GM12878 (cell line): ENCODE results near the gene PDIA3. TPM values are rescaled to one million over a fixed set of nuclear protein-coding genes. Genes with fewer than 3 reads are reported as not detected.
"Not testable (repeated sequence)": the region's sequence is repeated elsewhere in the genome, so short reads cannot be mapped to it uniquely, and the experiment has no call there.

Source experiments
- ATAC-seq: fragments of 200-7000 bp; cut with Tn5 transposase; 3 replicates; pipeline ENCODE4 v1.9.1; 2020; ENCODE audit warnings: mild to moderate bottlenecking, moderate library complexity
- BruUV-seq: library from RNA; stranded (reverse); fragments of 400-500 nt; replicated peaks from 2 replicates; lab custom pipeline; 2021; lab: Mats Ljungman, UMichigan
- CTCF ChIA-PET: fragments of 300-600 bp; sonication (Branson Sonifier 250); formaldehyde crosslinking; extraction: SDS; loops from one replicate; lab custom pipeline; 2021; ENCODE audit warnings: inconsistent platforms; lab: Yijun Ruan, JAX
- POLR2A ChIA-PET: fragments of 350-600 bp; formaldehyde crosslinking; extraction: SDS; loops from one replicate; lab custom pipeline; 2021; ENCODE audit warnings: inconsistent platforms; lab: Charles Lee
- RAD21 ChIA-PET: fragments of 300-600 bp; sonication (Branson Sonifier 250); formaldehyde crosslinking; loops from one replicate; lab custom pipeline; 2023; ENCODE audit warnings: antibody characterized with exemption; ENCODE audit not compliant: unreplicated experiment; lab: Charles Lee
- SMC1A ChIA-PET: fragments of 300-600 bp; sonication (Branson Sonifier 250); formaldehyde crosslinking; loops from one replicate; lab custom pipeline; 2023; ENCODE audit not compliant: unreplicated experiment, uncharacterized antibody; lab: Charles Lee
- DNase-seq: peaks from one replicate; pipeline ENCODE4 v3.0.0-alpha.2; 2011; ENCODE audit warnings: low read depth, low spot score
- FAIRE-seq: peaks from 3 replicates; lab custom pipeline; 2011; peaks lifted over from hg19 to GRCh38; lab: Jason Lieb, UNC
- H2AFZ ChIP-seq: 2 replicates; pipeline ENCODE4 v1.6.0; 2011; ENCODE audit warnings: low read depth, low read length, control low read depth; ENCODE audit not compliant: control insufficient read depth
- H3K27ac ChIP-seq: 2 replicates; pipeline ENCODE4 v1.5.1; 2011; ENCODE audit warnings: control low read depth; ENCODE audit not compliant: control insufficient read depth, insufficient read depth
- H3K27me3 ChIP-seq, 2 experiments: replicated peaks in 1 of 2; 2 replicates each; pipeline versions ENCODE4 v1.6.0 to v1.6.1; 2011; ENCODE audit warnings: low read length in 1 of 2; ENCODE audit not compliant: control insufficient read depth in 2 of 2, insufficient read depth in 2 of 2
- H3K36me3 ChIP-seq, 2 experiments: 2 replicates each; pipeline ENCODE4 v1.5.1; 2011; ENCODE audit warnings: low read length in 1 of 2; ENCODE audit not compliant: control insufficient read depth in 2 of 2, insufficient read depth in 2 of 2
- H3K4me1 ChIP-seq: 2 replicates; pipeline ENCODE4 v1.6.1; 2011; ENCODE audit warnings: mild to moderate bottlenecking, low read length, moderate library complexity, mixed read lengths; ENCODE audit not compliant: control insufficient read depth, insufficient read depth
- H3K4me2 ChIP-seq: 2 replicates; pipeline ENCODE4 v1.6.0; 2011; ENCODE audit warnings: control low read depth; ENCODE audit not compliant: control insufficient read depth, insufficient read depth
- H3K4me3 ChIP-seq: fragments of 200-600 bp; sonication (generic); 2 replicates; pipeline ENCODE4 v1.5.1; 2016
- H3K79me2 ChIP-seq: 2 replicates; pipeline ENCODE4 v1.6.0; 2011; ENCODE audit warnings: low read length; ENCODE audit not compliant: control insufficient read depth, insufficient read depth
- H3K9ac ChIP-seq: 2 replicates; pipeline ENCODE4 v1.8.0; 2011; ENCODE audit warnings: low read length, control low read depth, mixed read lengths; ENCODE audit not compliant: control insufficient read depth, insufficient read depth
- H3K9me3 ChIP-seq: replicated peaks from 3 replicates; pipeline ENCODE4 v1.5.1; 2011; ENCODE audit warnings: mild to moderate bottlenecking, low read length; ENCODE audit not compliant: control insufficient read depth, insufficient read depth
- H4K20me1 ChIP-seq: 2 replicates; pipeline ENCODE4 v1.6.0; 2011; ENCODE audit not compliant: control insufficient read depth, insufficient read depth
- ETV6 ChIP-seq, 2 experiments: fragments of 450-650 bp in 1 of 2; IDR thresholded peaks in 1 of 2; conservative IDR thresholded peaks in 1 of 2; 2 replicates each; pipeline ENCODE4 v1.6.1; 2014; ENCODE audit warnings: antibody characterized with exemption in 1 of 2, borderline replicate concordance in 1 of 2, low read depth in 1 of 2, mild to moderate bottlenecking in 1 of 2, moderate library complexity in 1 of 2
- FOS ChIP-seq: IDR thresholded peaks from 3 replicates; pipeline ENCODE4 v1.6.1; 2011; ENCODE audit warnings: borderline replicate concordance; ENCODE audit not compliant: insufficient read length; ENCODE audit errors: extremely low read depth
- SMAD5 ChIP-seq: IDR thresholded peaks from 2 replicates; pipeline ENCODE4 v1.6.1; 2016; ENCODE audit warnings: antibody characterized with exemption, low read depth
- SMARCA5 ChIP-seq: fragments of 450-650 bp; IDR thresholded peaks from 2 replicates; pipeline ENCODE4 v1.6.1; 2017; ENCODE audit warnings: mild to moderate bottlenecking
- SPI1 ChIP-seq: IDR thresholded peaks from 2 replicates; pipeline ENCODE4 v1.6.1; 2011; ENCODE audit warnings: low read depth, mild to moderate bottlenecking, low read length, moderate library complexity, borderline replicate concordance; ENCODE audit not compliant: insufficient read depth
- WGBS: methylation state at CpG from one replicate; pipeline ENCODE4 v1.1.6; 2016; ENCODE audit warnings: low lambda C conversion rate; ENCODE audit not compliant: insufficient replicate concordance, insufficient coverage; ENCODE audit errors: missing lambda C conversion rate; 5-methylcytosine and 5-hydroxymethylcytosine counted together
- in situ Hi-C: fragments of 300-500 bp; cut with MboI; formaldehyde crosslinking; loops from 9 replicates; pipeline ENCODE4 v1.14.3; 2018; ENCODE audit warnings: mixed read lengths
- intact Hi-C: fragments of 100-400 bp; cut with micrococcal nuclease; formaldehyde crosslinking; loops from one replicate; pipeline ENCODE4 v1.14.2; 2022; ENCODE audit not compliant: unreplicated experiment
- polyA plus RNA-seq, 11 experiments: library from polyadenylated mRNA; depleted of rRNA in 4 of 11; unstranded in 6 of 11; stranded (reverse) in 5 of 11; fragments of >200 nt; fragmentation: Nextera tagmentation in 4 of 11; fragmentation: Illumina TruSeq in 1 of 11; extraction: Ambion mirVana in 4 of 11; extraction: Trizol in 1 of 11; gene quantifications; 1 replicate in 1 of 11; 2 replicates in 10 of 11; pipeline versions ENCODE4 v1.2.1 to v1.2.3, GENCODE V29; 2011 to 2016; ENCODE audit warnings: inconsistent platforms in 2 of 11, missing spikeins in 2 of 11, low read depth in 1 of 11
- total RNA-seq, 4 experiments: library from RNA; depleted of rRNA in 3 of 4; stranded (reverse); fragments of >200 nt in 3 of 4; fragmentation: Illumina TruSeq in 1 of 4; extraction: Trizol in 1 of 4; gene quantifications; 2 replicates each; pipeline versions ENCODE4 v1.2.1 to v1.2.3, GENCODE V29; 2013 to 2021

The PDIA3 gene
- total and polyA plus RNA-seq, 10 of the 15 experiments (the other 5 are each of a cell fraction or from before 2014, with no cell fraction given), result 18.2 to 716 (median 181) TPM

- SMC1A ChIA-PET, result interaction anchor here (0.9 to 1.2 kb wide), 2 partner anchors 10 to 29 kb away, joined by 3 read pairs; no protein-coding TSS in a partner anchor
- FAIRE-seq, BruUV-seq, H3K27ac ChIP-seq, DNase-seq, H4K20me1 ChIP-seq, RAD21 ChIA-PET, H3K4me3 ChIP-seq, H3K9ac ChIP-seq, H3K9me3 ChIP-seq, ATAC-seq, H2AFZ ChIP-seq, intact Hi-C loops, H3K27me3 ChIP-seq, H3K4me2 ChIP-seq: not testable (repeated sequence)
- peaks cover 16% of the 10 kb centered on the region for H3K79me2 ChIP-seq
- peaks cover 24% of the 10 kb centered on the region for H3K4me1 ChIP-seq
- 0 out of 2 replicates have a peak, but pooled peaks have one; percentile 23 for TF ChIP-seq SMAD5
- CTCF ChIA-PET, result interaction anchor here (1.7 kb wide), 1 partner anchor 26 kb away, joined by 5 read pairs; the partner anchor contains the start of gene ELL3
- 100% methylated on average over 7 of the region's 7 CpGs for WGBS
- in situ Hi-C loops, result loop anchor here (5.0 kb wide), 1 partner anchor 50 kb away; no protein-coding TSS in a partner anchor
- POLR2A ChIA-PET, result interaction anchor here (1.4 kb wide), 1 partner anchor 11 kb away, joined by 3 read pairs; no protein-coding TSS in a partner anchor
- peaks cover 5 to 22% of the 10 kb centered on the region in 2 experiments for H3K36me3 ChIP-seq
Observed at GRCh38 chr15:43802676-43803075, 56.4 kb downstream of the PDIA3 start.

GRCh38 chr15:43808435-43808950, 62.3 kb downstream of the PDIA3 start:
- no peak for DNase-seq
- Histone ChIP-seq H3K4me3 (peak overlapping the region; percentile 19; the same call in 1 of the 2 replicates), H3K9me3 (no peaks in the 10 kb centered on the region), H3K79me2 (no peaks in the 10 kb centered on the region), H3K4me2 (peak overlapping the region; percentile 57), H3K36me3 (peaks cover 10 to 29% of the 10 kb centered on the region in 2 experiments)
- BruUV-seq, result no TSS peak
- ATAC-seq, result peak; percentile 31
- SMC1A ChIA-PET, result interaction anchor here (0.8 to 2.7 kb wide), 19 partner anchors 8 to 562 kb away, joined by 3 to 35 read pairs (median 8); partner anchors contain the start of genes ELL3, HYPK, MFAP1 and SERF2
- FAIRE-seq, result no peak
- TF ChIP-seq SMARCA5 (peak; percentile 80), FOS (no peak), SPI1 (no peak), ETV6 (conservative IDR thresholded peaks at IDR 0.05 in 1 of 2, IDR thresholded peaks at IDR 0.05 in 1 of 2; ENCODE audit: borderline replicate concordance in 1 of 2, low read depth in 1 of 2) (no peak)
- TF ChIP-seq, all 136 proteins: peak for 1
- Histone ChIP-seq H3K27ac (peak overlapping the region; percentile 59), H2AFZ (no peak overlapping the region), H3K9ac (no peak overlapping the region), H4K20me1 (no peaks in the 10 kb centered on the region), H3K4me1 (peaks cover 26% of the 10 kb centered on the region), H3K27me3 (no peaks in the 10 kb centered on the region)
- RAD21 ChIA-PET, result interaction anchor here (0.8 to 3.3 kb wide), 15 partner anchors 9 to 60 kb away, joined by 3 to 27 read pairs (median 8); partner anchors contain the start of genes ELL3, HYPK, MFAP1 and SERINC4
- in situ Hi-C loops (no loop called here), intact Hi-C loops (loop anchor here (2.0 kb wide), 1 partner anchor 32 kb away; the partner anchor contains the start of gene ELL3)
- POLR2A ChIA-PET, result interaction anchor here (0.6 to 6.1 kb wide), 13 partner anchors 8 to 919 kb away, joined by 3 to 74 read pairs (median 5); partner anchors contain the start of genes ELL3, HYPK, MFAP1 and SERF2
- WGBS, result 53% methylated on average over 5 of the region's 5 CpGs
- CTCF ChIA-PET, result interaction anchor here (0.6 to 3.2 kb wide), 10 partner anchors 8 to 257 kb away, joined by 3 to 19 read pairs (median 8); partner anchors contain the start of genes ELL3, HYPK, MFAP1 and SERINC4
